GM12874 (cell line): ENCODE data around the gene THSD4.

Experiments used
- CTCF ChIP-seq: IDR thresholded peaks from 2 replicates; pipeline ENCODE4 v1.5.1; 2011; ENCODE audit warnings: low read depth, mild to moderate bottlenecking, control low read depth, low read length, moderate library complexity; ENCODE audit not compliant: insufficient read depth

The THSD4 gene

GRCh38 chr15:71080166-71080565 is 35.1 kb upstream of the THSD4 start:
- TF ChIP-seq CTCF: no peak

GRCh38 chr15:71080705-71081104 is 34.6 kb upstream of the THSD4 start:
- TF ChIP-seq CTCF: no peak

GRCh38 chr15:71082803-71083202 is 32.5 kb upstream of the THSD4 start:
- TF ChIP-seq CTCF: no peak

- TF ChIP-seq CTCF: no peak
These were observed 31.9 kb upstream of the THSD4 start for GRCh38 chr15:71083349-71083748.

- no peak for TF ChIP-seq CTCF
These were observed 31.0 kb upstream of the THSD4 start for GRCh38 chr15:71084264-71084663.

- no peak for TF ChIP-seq CTCF
These were observed 29.5 kb upstream of the THSD4 start for GRCh38 chr15:71085809-71086208.

GRCh38 chr15:71088155-71088554 is 27.1 kb upstream of the THSD4 start:
- TF ChIP-seq CTCF: no peak

GRCh38 chr15:71088683-71089082 is 26.6 kb upstream of the THSD4 start:
- TF ChIP-seq CTCF: no peak
